Esophagus muscularis mucosa (tissue), 4 donors: ENCODE data around the gene PPIF. TPM values are rescaled to one million over a fixed set of nuclear protein-coding genes. Genes with fewer than 3 reads are reported as not detected.

Experiments
- DNase-seq: peaks from one replicate; pipeline ENCODE4 v3.0.0-alpha.2; 2017; ENCODE audit errors: extremely low spot score
- H3K27ac ChIP-seq, 4 donors: fragments of 200-600 bp; sonication (generic); replicated peaks in 1 of 4; 1 replicate in 3 of 4; 2 replicates in 1 of 4; pipeline ENCODE4 v1.5.1; 2016 to 2019; ENCODE audit warnings: mild to moderate bottlenecking in 1 of 4
- H3K27me3 ChIP-seq, 4 donors: fragments of 200-600 bp; sonication (generic); one replicate each; pipeline versions ENCODE4 v1.5.1 to v1.6.0; 2016 to 2019
- H3K36me3 ChIP-seq, 4 donors: fragments of 200-600 bp; sonication (generic); one replicate each; pipeline ENCODE4 v1.5.1; 2016 to 2019
- H3K4me1 ChIP-seq, 4 donors: fragments of 200-600 bp; sonication (generic); one replicate each; pipeline ENCODE4 v1.5.1; 2016 to 2019
- H3K4me3 ChIP-seq, 4 donors: fragments of 200-600 bp; sonication (generic); 1 replicate in 2 of 4; 2 replicates in 2 of 4; pipeline ENCODE4 v1.5.1; 2016 to 2019; ENCODE audit warnings: mild to moderate bottlenecking in 4 of 4, moderate library complexity in 1 of 4
- H3K9me3 ChIP-seq, 4 donors: fragments of 200-600 bp; sonication (generic); 1 replicate in 3 of 4; 2 replicates in 1 of 4; pipeline ENCODE4 v1.5.1; 2016 to 2019
- EP300 ChIP-seq: sonication (generic); formaldehyde crosslinking; IDR thresholded peaks from one replicate; pipeline ENCODE4 v1.6.1; 2017; ENCODE audit warnings: antibody characterized with exemption
- POLR2A ChIP-seq: fragments of 450-650 bp; IDR thresholded peaks from one replicate; pipeline ENCODE4 v1.6.1; 2017; ENCODE audit warnings: antibody characterized with exemption, moderate library complexity, mild to moderate bottlenecking, low read depth
- POLR2AphosphoS5 ChIP-seq, 2 donors: sonication (generic); formaldehyde crosslinking; IDR thresholded peaks; one replicate each; pipeline ENCODE4 v1.6.1; 2017; ENCODE audit warnings: antibody characterized with exemption in 2 of 2
- WGBS: methylation state at CpG from one replicate; pipeline ENCODE4 v1.1.5; 2018; 5-methylcytosine and 5-hydroxymethylcytosine counted together
- intact Hi-C: fragments of 100-400 bp; cut with DNase I; formaldehyde crosslinking; loops from one replicate; pipeline ENCODE4 v1.15.1; 2023
- total RNA-seq, 4 donors: library from RNA; depleted of rRNA; stranded (reverse); fragments of >200 nt; gene quantifications; one replicate each; pipeline versions ENCODE4 v1.1.0 to v1.2.1, GENCODE V29; 2016
- TF ChIP-seq, protein P1 (sequence below), 3 experiments: fragments of 200-600 bp in 2 of 3; fragments of 450-650 bp in 1 of 3; sonication (generic) in 2 of 3; IDR thresholded peaks; one replicate each; pipeline ENCODE4 v1.5.1; 2017 to 2019; ENCODE audit warnings: antibody characterized with exemption in 3 of 3, mild to moderate bottlenecking in 2 of 3, moderate library complexity in 1 of 3

PPIF gene
- total RNA-seq, 4 donors from 2014 or later = 19.5 to 42.2 (median 24.4) TPM

DNA sequence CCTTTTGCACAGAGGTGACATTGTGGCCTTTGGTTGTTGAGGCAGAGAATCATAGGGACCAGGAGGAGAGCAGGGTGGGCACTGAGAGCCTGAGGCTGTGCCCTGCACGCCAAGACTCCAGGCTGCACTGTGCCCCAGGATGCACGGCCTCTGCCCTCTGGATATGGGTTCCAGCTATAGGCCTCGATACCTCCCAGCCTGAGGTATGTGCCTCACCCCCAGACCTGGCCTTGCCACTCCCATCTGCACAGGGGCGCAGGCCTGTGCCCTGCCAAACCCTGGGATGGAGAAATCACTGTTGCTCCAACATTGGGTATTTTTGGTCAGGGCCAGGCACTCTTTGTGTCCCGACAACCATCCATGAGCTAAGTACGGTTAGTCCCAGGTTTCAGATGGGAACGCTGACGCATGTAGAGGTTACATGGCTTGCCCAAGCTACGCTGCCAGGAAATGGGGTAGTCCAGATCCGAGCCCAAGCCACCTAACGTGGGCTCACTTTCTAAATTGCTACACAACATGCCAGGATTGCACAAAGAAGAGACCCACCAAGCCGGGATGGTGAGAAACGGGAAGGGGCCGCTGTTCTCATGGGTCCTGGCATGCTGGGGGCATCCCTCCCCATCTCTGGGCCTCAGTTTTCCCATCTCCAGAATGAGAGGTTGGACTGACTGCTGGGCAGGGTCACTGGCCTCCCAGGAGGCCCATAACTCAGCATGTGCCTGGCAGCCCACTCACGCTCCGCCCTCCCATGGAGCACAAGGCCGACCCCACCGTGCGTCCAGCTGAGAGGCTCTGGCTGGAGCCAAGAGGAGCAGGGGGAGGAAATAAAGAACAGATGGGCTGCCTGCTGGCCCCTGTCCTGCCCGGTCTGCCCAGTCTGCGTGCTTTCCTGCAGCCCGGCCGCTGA lies 54.0 kb downstream of the PPIF start:
- no peaks in the 10 kb centered on the region for H3K9me3 ChIP-seq
- no peak overlapping the region for H3K4me3 ChIP-seq
- peaks cover 0 to 8% (median 0%) of the 10 kb centered on the region in 4 donors for H3K36me3 ChIP-seq
- no peak overlapping the region for H3K27ac ChIP-seq
- H3K4me1 ChIP-seq = no peaks in the 10 kb centered on the region
- H3K27me3 ChIP-seq = no peaks in the 10 kb centered on the region
- no peak for DNase-seq
- WGBS = 50% methylated on average over 20 of the region's 23 CpGs
- TF ChIP-seq EP300 = no peak
- TF ChIP-seq POLR2AphosphoS5 (IDR thresholded peaks at IDR 0.05) = peak; percentile 57 to 62
- intact Hi-C loops = loop anchor here (5.0 kb wide), 1 partner anchor 41 kb away; no protein-coding TSS in a partner anchor

DNA sequence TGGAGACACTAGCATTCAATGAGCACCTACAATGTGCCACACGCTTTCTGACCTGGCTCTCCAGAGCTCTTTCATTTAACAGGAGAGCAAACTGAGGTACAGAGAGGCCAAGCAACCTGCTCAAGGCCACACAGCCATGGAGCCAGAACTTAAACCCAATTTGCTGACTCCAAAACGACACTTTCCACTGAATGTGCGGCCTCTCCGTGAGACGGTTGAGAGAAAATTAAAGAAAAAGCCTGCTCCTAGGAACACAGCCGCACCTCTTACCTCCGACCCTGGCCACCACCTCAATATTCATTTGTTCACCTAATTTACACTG lies 55.3 kb downstream of the PPIF start:
- Histone ChIP-seq H3K4me1 (no peaks in the 10 kb centered on the region), H3K27ac (no peak overlapping the region)
- DNase-seq = no peak

DNA sequence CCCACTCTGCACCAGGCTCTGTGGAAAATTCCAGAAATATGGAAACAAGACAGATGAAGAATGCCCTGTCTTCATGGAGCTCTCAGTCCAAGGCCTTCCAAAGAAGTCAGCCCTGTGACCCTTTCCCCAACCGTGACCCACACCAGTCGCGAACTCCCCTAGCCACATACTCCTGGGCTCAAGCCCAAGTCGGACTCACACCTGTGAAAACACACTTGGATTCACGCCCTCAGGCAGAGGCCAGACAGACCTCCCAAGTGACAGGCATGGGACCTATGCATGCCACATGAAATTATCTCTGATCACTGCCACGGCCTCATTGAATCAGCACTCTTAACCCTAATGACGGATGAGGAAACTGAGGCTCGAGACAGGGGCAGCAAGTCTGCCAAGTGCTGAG lies 55.7 kb downstream of the PPIF start:
- H3K27ac ChIP-seq = no peak overlapping the region
- H3K27me3 ChIP-seq = no peaks in the 10 kb centered on the region
- H3K4me1 ChIP-seq = no peaks in the 10 kb centered on the region
- H3K9me3 ChIP-seq = no peaks in the 10 kb centered on the region
- intact Hi-C loops = loop anchor here (5.0 kb wide), 1 partner anchor 39 kb away; no protein-coding TSS in a partner anchor
- DNase-seq = no peak
- H3K4me3 ChIP-seq = peak overlapping the region in 2 of 4 donors; percentile 17 to 28
- TF ChIP-seq POLR2AphosphoS5 (IDR thresholded peaks at IDR 0.05) (no peak), POLR2A (no peak), EP300 (no peak)
- TF ChIP-seq, protein P1, sequence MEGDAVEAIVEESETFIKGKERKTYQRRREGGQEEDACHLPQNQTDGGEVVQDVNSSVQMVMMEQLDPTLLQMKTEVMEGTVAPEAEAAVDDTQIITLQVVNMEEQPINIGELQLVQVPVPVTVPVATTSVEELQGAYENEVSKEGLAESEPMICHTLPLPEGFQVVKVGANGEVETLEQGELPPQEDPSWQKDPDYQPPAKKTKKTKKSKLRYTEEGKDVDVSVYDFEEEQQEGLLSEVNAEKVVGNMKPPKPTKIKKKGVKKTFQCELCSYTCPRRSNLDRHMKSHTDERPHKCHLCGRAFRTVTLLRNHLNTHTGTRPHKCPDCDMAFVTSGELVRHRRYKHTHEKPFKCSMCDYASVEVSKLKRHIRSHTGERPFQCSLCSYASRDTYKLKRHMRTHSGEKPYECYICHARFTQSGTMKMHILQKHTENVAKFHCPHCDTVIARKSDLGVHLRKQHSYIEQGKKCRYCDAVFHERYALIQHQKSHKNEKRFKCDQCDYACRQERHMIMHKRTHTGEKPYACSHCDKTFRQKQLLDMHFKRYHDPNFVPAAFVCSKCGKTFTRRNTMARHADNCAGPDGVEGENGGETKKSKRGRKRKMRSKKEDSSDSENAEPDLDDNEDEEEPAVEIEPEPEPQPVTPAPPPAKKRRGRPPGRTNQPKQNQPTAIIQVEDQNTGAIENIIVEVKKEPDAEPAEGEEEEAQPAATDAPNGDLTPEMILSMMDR (IDR thresholded peaks at IDR 0.05) = no peak
- 54% methylated on average over 8 of the region's 8 CpGs for WGBS
- H3K36me3 ChIP-seq = peaks cover 0 to 4% (median 0%) of the 10 kb centered on the region in 4 donors

More for the DNA sequence above, 55.3 kb downstream of the PPIF start:
- H3K36me3 ChIP-seq = peaks cover 0 to 8% (median 0%) of the 10 kb centered on the region in 4 donors
- intact Hi-C loops = loop anchor here (5.0 kb wide), 1 partner anchor 40 kb away; no protein-coding TSS in a partner anchor
- H3K9me3 ChIP-seq = no peaks in the 10 kb centered on the region
- H3K27me3 ChIP-seq = no peaks in the 10 kb centered on the region
- H3K4me3 ChIP-seq = no peak overlapping the region
- no peak for TF ChIP-seq EP300
- no peak for TF ChIP-seq POLR2AphosphoS5 (IDR thresholded peaks at IDR 0.05)
- TF ChIP-seq, protein P1 (IDR thresholded peaks at IDR 0.05) = no peak
- TF ChIP-seq POLR2A = no peak
- WGBS = 95% methylated on average over 7 of the region's 7 CpGs

DNA sequence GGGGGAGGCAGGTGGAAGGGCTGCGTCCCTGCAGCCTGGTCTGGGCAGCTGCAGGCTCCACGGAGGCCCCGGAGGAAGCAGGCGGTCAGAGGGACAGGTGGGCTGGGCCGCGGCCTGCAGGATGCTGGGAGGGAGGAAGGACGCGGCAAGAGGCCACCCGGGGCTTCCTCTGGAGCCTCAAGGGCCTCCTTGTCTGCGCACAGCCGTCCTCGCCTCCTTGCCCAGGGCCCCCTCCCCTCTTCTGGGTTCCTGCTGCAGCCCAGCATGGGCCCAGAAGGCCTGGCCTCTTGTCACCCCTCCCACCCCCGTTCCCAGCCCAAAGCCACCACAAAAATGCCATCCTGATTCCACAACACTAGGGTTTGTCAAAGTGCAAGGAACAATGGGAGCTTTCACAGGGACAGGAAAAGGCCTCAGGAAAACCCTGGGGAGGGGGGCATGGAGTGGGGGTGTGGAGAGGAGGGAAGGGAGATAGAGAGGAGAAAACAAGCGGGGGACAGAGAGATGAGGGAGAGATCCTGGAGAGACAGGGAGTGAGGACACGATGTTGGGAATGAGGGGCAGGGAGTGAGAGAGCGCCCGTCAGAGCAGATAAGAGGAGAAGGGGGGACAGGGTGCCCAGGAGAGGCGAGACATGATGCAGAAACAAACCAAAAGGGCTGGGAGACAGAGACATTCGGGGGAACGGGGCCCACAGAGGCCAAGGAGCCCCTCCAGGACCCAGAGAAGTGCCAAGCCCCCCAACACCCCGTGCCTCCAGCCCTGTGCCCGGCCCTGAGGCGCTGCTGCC lies 56.4 kb downstream of the PPIF start:
- Histone ChIP-seq H3K27me3 (no peaks in the 10 kb centered on the region), H3K9me3 (no peaks in the 10 kb centered on the region), H3K36me3 (no peaks in the 10 kb centered on the region), H3K4me1 (no peaks in the 10 kb centered on the region), H3K4me3 (peak overlapping the region in 3 of 4 donors; percentile 9 to 38 (median 28)), H3K27ac (no peak overlapping the region)
- 46% methylated on average over 19 of the region's 23 CpGs for WGBS
- intact Hi-C loops = loop anchor here (5.0 kb wide), 1 partner anchor 39 kb away; no protein-coding TSS in a partner anchor
- no peak for DNase-seq
- TF ChIP-seq POLR2AphosphoS5 (IDR thresholded peaks at IDR 0.05) = peak in 1 of 2 donors; percentile 13
- no peak for TF ChIP-seq EP300
- TF ChIP-seq POLR2A = no peak
- TF ChIP-seq, protein P1 (IDR thresholded peaks at IDR 0.05) = no peak

DNA sequence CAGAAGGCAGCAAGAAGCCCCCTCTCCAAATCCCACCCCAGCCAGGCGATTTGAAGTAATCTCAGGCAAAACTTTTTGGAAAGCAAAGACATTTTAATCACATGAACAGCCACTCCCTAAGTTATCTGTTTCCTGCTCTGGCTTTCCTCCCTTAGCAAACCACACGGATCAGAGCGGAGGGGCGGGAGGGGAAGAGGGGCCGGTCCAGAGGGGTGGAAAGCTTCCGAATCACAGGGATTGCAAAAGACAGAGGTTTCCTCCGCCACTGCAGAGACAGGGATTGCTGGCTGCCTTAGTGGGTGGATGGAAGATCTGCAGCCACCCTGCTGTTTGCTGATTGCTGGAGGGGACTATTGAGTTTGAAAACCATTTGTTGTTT lies 57.0 kb downstream of the PPIF start:
- Histone ChIP-seq H3K9me3 (no peaks in the 10 kb centered on the region), H3K27ac (no peak overlapping the region), H3K27me3 (no peaks in the 10 kb centered on the region), H3K4me1 (no peaks in the 10 kb centered on the region), H3K36me3 (no peaks in the 10 kb centered on the region), H3K4me3 (peak overlapping the region in 3 of 4 donors; percentile 9 to 38 (median 28))
- WGBS = 21% methylated on average over 7 of the region's 7 CpGs
- intact Hi-C loops = loop anchor here (5.0 kb wide), 1 partner anchor 38 kb away; no protein-coding TSS in a partner anchor
- TF ChIP-seq POLR2AphosphoS5 (IDR thresholded peaks at IDR 0.05) (peak; percentile 58 to 60), POLR2A (no peak), EP300 (no peak)
- TF ChIP-seq, protein P1 (IDR thresholded peaks at IDR 0.05) = no peak
- DNase-seq = no peak
